Mammary epithelial cell (primary cell): ENCODE results near the gene RUNX2.

Source experiments
- EZH2 ChIP-seq: IDR thresholded peaks from 2 replicates; pipeline ENCODE4 v1.6.1; 2012; ENCODE audit warnings: low read length, inconsistent platforms, borderline replicate concordance
- TF ChIP-seq, protein P1 (sequence below), 2 donors: IDR thresholded peaks in 1 of 2; conservative IDR thresholded peaks in 1 of 2; 2 replicates each; pipeline ENCODE4 v1.5.1; 2011 to 2012; ENCODE audit warnings: inconsistent platforms in 2 of 2, low read length in 2 of 2, mild to moderate bottlenecking in 2 of 2, control low read depth in 1 of 2, low read depth in 1 of 2; ENCODE audit not compliant: insufficient read depth in 1 of 2; ENCODE audit errors: extremely low read depth in 1 of 2

DNA sequence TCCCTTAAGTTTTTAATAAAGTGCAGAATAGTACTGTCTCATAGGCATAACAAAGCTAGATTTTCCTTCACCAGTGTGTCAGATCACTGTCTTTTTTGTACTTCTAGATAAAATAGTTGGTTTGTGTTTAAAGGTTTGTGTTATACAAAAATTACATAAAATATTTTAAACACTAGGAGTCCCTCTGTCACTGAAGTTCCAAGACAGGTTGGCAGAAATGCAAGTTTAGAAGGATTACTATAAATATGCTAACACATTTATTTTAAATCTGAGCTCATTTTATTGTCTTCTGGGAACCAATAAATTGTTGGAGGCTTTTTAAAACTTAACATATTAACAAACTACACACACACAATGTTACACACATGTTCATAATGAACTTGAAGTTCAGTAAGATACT is 30.8 kb upstream of the RUNX2 start:
- TF ChIP-seq, protein P1, sequence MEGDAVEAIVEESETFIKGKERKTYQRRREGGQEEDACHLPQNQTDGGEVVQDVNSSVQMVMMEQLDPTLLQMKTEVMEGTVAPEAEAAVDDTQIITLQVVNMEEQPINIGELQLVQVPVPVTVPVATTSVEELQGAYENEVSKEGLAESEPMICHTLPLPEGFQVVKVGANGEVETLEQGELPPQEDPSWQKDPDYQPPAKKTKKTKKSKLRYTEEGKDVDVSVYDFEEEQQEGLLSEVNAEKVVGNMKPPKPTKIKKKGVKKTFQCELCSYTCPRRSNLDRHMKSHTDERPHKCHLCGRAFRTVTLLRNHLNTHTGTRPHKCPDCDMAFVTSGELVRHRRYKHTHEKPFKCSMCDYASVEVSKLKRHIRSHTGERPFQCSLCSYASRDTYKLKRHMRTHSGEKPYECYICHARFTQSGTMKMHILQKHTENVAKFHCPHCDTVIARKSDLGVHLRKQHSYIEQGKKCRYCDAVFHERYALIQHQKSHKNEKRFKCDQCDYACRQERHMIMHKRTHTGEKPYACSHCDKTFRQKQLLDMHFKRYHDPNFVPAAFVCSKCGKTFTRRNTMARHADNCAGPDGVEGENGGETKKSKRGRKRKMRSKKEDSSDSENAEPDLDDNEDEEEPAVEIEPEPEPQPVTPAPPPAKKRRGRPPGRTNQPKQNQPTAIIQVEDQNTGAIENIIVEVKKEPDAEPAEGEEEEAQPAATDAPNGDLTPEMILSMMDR (conservative IDR thresholded peaks at IDR 0.05 in 1 of 2, IDR thresholded peaks at IDR 0.05 in 1 of 2; ENCODE audit: extremely low read depth in 1 of 2, insufficient read depth in 1 of 2, low read depth in 1 of 2, low read length in 2 of 2), result no peak
- no peak for TF ChIP-seq EZH2
